ENCODE results near the gene LILRB2.

- no peak for TF ChIP-seq CTCF (conservative IDR thresholded peaks at IDR 0.05 in 1 of 2, IDR thresholded peaks at IDR 0.05 in 1 of 2; ENCODE audit: extremely low read depth in 1 of 2, insufficient read depth in 1 of 2, low read depth in 1 of 2, low read length in 2 of 2)
- no peak for TF ChIP-seq EZH2 (IDR thresholded peaks at IDR 0.05; ENCODE audit: borderline replicate concordance, low read length)
Measured at GRCh38 chr19:54271106-54271505, 9.8 kb downstream of the LILRB2 start.
